Endodermal cell (in vitro differentiated cells): ENCODE results near the gene COL9A3. TPM values are rescaled to one million over a fixed set of nuclear protein-coding genes. Genes with fewer than 3 reads are reported as not detected.

Source experiments
- DNase-seq: peaks from one replicate; pipeline ENCODE4 v3.0.0-alpha.2; 2017
- H3K27ac ChIP-seq: 2 replicates; pipeline ENCODE4 v1.5.1; 2013; ENCODE audit warnings: mild to moderate bottlenecking, low read depth, low read length, moderate library complexity
- H3K27me3 ChIP-seq: 2 replicates; pipeline ENCODE4 v1.6.1; 2013; ENCODE audit warnings: mild to moderate bottlenecking, low read length, moderate library complexity; ENCODE audit not compliant: insufficient read depth, control insufficient read depth, poor library complexity, severe bottlenecking
- H3K36me3 ChIP-seq: 2 replicates; pipeline ENCODE4 v1.7.0; 2013; ENCODE audit warnings: mild to moderate bottlenecking, low read length, moderate library complexity; ENCODE audit not compliant: control insufficient read depth, insufficient read depth
- H3K4me1 ChIP-seq: one replicate; pipeline ENCODE4 v1.7.0; 2013; ENCODE audit warnings: low read length; ENCODE audit not compliant: control insufficient read depth, insufficient read depth
- H3K4me3 ChIP-seq: 2 replicates; pipeline ENCODE4 v1.5.1; 2013; ENCODE audit warnings: mild to moderate bottlenecking, low read length, moderate library complexity
- H3K9ac ChIP-seq: 2 replicates; pipeline ENCODE4 v1.6.1; 2013; ENCODE audit warnings: mild to moderate bottlenecking, low read length, moderate library complexity; ENCODE audit not compliant: poor library complexity, severe bottlenecking; ENCODE audit errors: extremely low read depth
- H3K9me3 ChIP-seq: 2 replicates; pipeline ENCODE4 v1.6.1; 2013; ENCODE audit warnings: mild to moderate bottlenecking, low read length, moderate library complexity; ENCODE audit not compliant: control insufficient read depth
- H3K27ac Mint-ChIP-seq: 2 replicates; pipeline ENCODE4 v1.8.0; 2020; ENCODE audit warnings: mixed read lengths
- H3K27me3 Mint-ChIP-seq: 2 replicates; pipeline ENCODE4 v1.8.0; 2021; ENCODE audit warnings: mild to moderate bottlenecking, mixed read lengths; ENCODE audit not compliant: insufficient read depth
- H3K36me3 Mint-ChIP-seq: 2 replicates; pipeline ENCODE4 v1.8.0; 2020; ENCODE audit warnings: low read depth, mixed read lengths
- H3K4me1 Mint-ChIP-seq: 2 replicates; pipeline ENCODE4 v1.8.0; 2020; ENCODE audit warnings: mixed read lengths
- H3K4me3 Mint-ChIP-seq: 2 replicates; pipeline ENCODE4 v1.8.0; 2020; ENCODE audit warnings: mild to moderate bottlenecking, moderate library complexity, mixed read lengths
- H3K9me3 Mint-ChIP-seq: 2 replicates; pipeline ENCODE4 v1.8.0; 2020; ENCODE audit warnings: mild to moderate bottlenecking, mixed read lengths
- CTCF ChIP-seq: fragments of 200-600 bp; sonication (generic); conservative IDR thresholded peaks from 2 replicates; pipeline ENCODE4 v1.5.0; 2021; ENCODE audit warnings: antibody characterized with exemption, mild to moderate bottlenecking
- WGBS, 2 experiments: methylation state at CpG; one replicate each; pipeline versions ENCODE4 v1.1.5 to v1.1.7; 2013; ENCODE audit warnings: missing lambda C conversion rate in 2 of 2, mixed read lengths in 1 of 2; ENCODE audit not compliant: insufficient coverage in 1 of 2, insufficient read length in 1 of 2; 5-methylcytosine and 5-hydroxymethylcytosine counted together
- total RNA-seq, 2 donors: library from RNA; stranded (reverse); fragmentation: NEBNext Ultra II Directional in 1 of 2; extraction: Animal tissue kit (Norgen Biotek cat#: 25700) in 1 of 2; gene quantifications; 2 replicates in 1 of 2; 3 replicates in 1 of 2; pipeline ENCODE4 v1.2.1, GENCODE V29; 2021

Gene COL9A3
- total RNA-seq, 2 donors from 2014 or later = 48.9 to 133 TPM

DNA sequence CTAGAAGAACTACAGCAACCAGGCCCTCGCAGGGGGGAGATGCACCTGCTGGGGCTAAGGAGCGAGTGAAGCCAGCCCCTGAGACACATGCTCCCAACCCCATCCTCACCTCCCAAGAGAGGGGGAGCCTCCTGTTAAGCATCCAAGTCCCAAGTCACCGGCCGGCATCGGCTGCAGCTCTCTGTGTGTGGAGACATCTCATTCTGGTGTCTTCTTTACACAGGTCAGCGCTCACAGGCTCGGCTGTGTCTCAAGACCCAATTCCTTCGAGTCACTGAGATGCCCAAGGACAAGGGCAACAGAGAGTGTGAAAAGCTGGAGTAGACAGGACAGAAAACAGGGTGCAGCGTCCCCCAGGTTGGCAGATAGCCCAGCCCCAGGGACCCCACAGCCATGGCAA lies 41.6 kb upstream of the COL9A3 start:
- Mint-ChIP-seq H3K9me3 (peaks cover 2% of the 10 kb centered on the region), H3K36me3 (no peaks in the 10 kb centered on the region), H3K27me3 (no peaks in the 10 kb centered on the region), H3K4me1 (no peaks in the 10 kb centered on the region), H3K4me3 (no peak overlapping the region), H3K27ac (no peak overlapping the region)
- H3K27ac ChIP-seq = peak overlapping the region; percentile 96
- no peaks in the 10 kb centered on the region for H3K9me3 ChIP-seq
- no peaks in the 10 kb centered on the region for H3K36me3 ChIP-seq
- no peak overlapping the region for H3K4me3 ChIP-seq
- no peak overlapping the region for H3K9ac ChIP-seq
- H3K4me1 ChIP-seq = no peaks in the 10 kb centered on the region
- WGBS, 2 experiments = 89 to 100% methylated on average over 8 to 9 of the region's 9 CpGs
- TF ChIP-seq CTCF = no peak
- DNase-seq = no peak
- no peaks in the 10 kb centered on the region for H3K27me3 ChIP-seq

- Mint-ChIP-seq H3K27ac (no peak overlapping the region), H3K4me1 (no peaks in the 10 kb centered on the region), H3K9me3 (peaks cover 2% of the 10 kb centered on the region), H3K36me3 (no peaks in the 10 kb centered on the region), H3K27me3 (no peaks in the 10 kb centered on the region), H3K4me3 (no peak overlapping the region)
- no peak overlapping the region for H3K27ac ChIP-seq
- H3K27me3 ChIP-seq = no peaks in the 10 kb centered on the region
- no peak overlapping the region for H3K4me3 ChIP-seq
- H3K4me1 ChIP-seq = no peaks in the 10 kb centered on the region
- WGBS, 2 experiments = 93 to 97% methylated on average over 17 to 24 of the region's 24 CpGs
- H3K9me3 ChIP-seq = no peaks in the 10 kb centered on the region
- DNase-seq = no peak
- TF ChIP-seq CTCF = no peak
- no peaks in the 10 kb centered on the region for H3K36me3 ChIP-seq
- H3K9ac ChIP-seq = no peak overlapping the region
Observed at GRCh38 chr20:62776035-62776691, 40.7 kb upstream of the COL9A3 start.

DNA sequence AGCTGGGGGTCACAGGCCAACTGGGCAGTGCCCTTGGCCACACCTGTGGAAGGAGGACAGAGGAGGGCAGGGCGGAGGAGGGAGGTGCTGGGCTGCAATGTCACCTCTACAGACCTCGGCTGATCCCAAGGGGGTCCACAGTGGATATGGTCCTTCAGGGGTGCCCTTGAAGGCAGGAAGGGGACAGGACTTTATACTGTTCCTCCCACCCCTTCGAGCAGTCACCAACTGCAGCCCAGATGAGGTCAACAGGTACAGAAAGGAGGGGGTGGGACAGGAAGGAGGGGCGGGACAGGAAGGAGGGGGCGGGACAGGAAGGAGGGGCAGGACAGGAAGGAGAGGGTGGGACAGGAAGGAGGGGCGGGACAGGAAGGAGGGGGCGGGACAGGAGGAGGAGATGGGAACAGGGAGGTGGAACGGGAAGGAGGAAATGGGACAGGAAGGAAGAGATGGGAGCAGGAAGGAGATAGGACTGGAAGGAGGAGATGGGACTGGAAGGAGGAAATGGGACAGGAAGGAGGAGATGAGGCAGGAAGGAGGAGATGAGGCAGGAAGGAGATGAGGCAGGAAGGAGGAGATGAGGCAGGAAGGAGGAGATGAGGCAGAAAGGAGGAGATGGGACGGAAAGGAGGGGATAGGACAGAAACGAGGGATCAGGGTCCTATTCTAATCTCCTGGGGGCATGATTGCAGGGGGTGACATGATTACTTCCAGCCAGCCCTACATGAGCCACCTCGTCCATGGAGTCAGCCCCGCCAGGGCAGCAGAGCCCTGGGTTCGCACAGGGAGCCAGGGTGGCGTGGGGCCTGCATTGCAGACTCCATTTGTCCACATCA lies 39.9 kb upstream of the COL9A3 start:
- 86 to 90% methylated on average over 11 to 14 of the region's 14 CpGs for WGBS, 2 experiments
- Mint-ChIP-seq H3K36me3 (no peaks in the 10 kb centered on the region), H3K4me1 (no peaks in the 10 kb centered on the region), H3K27me3 (no peaks in the 10 kb centered on the region), H3K27ac (no peak overlapping the region), H3K9me3 (peaks cover 2% of the 10 kb centered on the region), H3K4me3 (no peak overlapping the region)
- H3K4me3 ChIP-seq = no peak overlapping the region
- H3K9ac ChIP-seq = no peak overlapping the region
- H3K27ac ChIP-seq = no peak overlapping the region
- H3K4me1 ChIP-seq = no peaks in the 10 kb centered on the region
- no peak for TF ChIP-seq CTCF
- DNase-seq = peak; percentile 90
- H3K9me3 ChIP-seq = no peaks in the 10 kb centered on the region
- no peaks in the 10 kb centered on the region for H3K27me3 ChIP-seq
- H3K36me3 ChIP-seq = no peaks in the 10 kb centered on the region
